GM12801 (cell line): Measurements from ENCODE around the gene APOL2.

Experiments used
- TF ChIP-seq, protein P1 (sequence below): IDR thresholded peaks from one replicate; pipeline ENCODE4 v1.5.1; 2011; ENCODE audit warnings: control low read depth; ENCODE audit not compliant: insufficient read length; ENCODE audit errors: extremely low read depth

Gene APOL2

GRCh38 chr22:36235585-36235984 lies 3.7 kb downstream of the APOL2 start:
- TF ChIP-seq, protein P1, sequence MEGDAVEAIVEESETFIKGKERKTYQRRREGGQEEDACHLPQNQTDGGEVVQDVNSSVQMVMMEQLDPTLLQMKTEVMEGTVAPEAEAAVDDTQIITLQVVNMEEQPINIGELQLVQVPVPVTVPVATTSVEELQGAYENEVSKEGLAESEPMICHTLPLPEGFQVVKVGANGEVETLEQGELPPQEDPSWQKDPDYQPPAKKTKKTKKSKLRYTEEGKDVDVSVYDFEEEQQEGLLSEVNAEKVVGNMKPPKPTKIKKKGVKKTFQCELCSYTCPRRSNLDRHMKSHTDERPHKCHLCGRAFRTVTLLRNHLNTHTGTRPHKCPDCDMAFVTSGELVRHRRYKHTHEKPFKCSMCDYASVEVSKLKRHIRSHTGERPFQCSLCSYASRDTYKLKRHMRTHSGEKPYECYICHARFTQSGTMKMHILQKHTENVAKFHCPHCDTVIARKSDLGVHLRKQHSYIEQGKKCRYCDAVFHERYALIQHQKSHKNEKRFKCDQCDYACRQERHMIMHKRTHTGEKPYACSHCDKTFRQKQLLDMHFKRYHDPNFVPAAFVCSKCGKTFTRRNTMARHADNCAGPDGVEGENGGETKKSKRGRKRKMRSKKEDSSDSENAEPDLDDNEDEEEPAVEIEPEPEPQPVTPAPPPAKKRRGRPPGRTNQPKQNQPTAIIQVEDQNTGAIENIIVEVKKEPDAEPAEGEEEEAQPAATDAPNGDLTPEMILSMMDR: no peak

GRCh38 chr22:36234919-36235318 lies 4.4 kb downstream of the APOL2 start:
- TF ChIP-seq, protein P1: no peak

- TF ChIP-seq, protein P1: no peak
Observed at GRCh38 chr22:36234213-36234612, 5.1 kb downstream of the APOL2 start.

DNA sequence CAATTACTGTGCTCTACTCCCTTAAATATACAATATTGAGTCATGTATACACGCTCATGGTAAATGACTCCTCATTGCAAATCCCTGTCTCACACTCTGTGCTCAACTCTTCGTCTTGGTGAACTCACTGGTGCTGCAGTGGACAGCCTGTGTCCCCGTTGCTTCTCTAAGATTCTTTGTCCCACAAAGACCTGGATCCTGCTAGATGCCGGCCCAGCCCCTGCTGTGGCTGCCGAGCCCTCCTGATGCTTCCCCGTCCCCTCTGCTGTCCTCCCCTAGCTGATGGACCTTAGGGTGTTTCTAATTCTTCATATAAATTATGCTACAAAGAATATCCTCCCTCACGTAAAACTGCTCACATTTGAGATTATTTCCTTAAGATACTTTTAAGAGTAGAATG lies 5.5 kb downstream of the APOL2 start:
- TF ChIP-seq, protein P1: no peak

DNA sequence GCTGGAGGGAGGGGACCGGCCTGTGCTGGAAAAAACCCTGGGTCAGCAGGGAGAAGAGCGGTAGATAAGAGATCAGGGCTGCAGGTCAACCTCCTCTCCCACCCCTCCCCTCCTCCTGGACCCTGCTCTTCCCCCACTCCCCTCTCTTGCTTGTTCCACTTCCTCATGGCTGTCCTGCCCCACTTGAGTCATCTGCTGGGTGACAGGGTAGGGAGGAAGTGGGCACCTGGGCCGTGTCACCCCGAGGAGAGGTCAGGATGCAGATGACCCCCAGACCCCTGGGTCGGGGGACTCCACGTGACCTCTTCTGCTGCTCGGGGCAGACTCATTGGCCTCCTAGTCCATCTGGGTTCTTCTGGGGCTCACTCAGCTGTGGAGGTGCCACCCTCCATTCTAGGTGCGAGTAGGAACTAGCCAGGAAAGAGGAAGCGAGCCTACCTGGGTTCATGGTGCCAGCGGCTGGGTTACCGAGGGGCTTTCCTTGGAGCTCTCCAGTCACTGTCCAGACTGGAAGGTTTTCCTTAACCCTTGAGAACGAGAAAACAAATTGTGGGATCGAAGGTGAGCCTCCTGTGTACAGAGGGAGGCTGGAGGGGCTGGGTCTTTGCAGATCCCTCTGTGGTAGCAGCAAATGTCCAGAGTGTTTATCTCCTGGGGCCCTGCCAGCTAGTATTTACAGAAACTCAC lies 6.5 kb downstream of the APOL2 start:
- TF ChIP-seq, protein P1: no peak

- TF ChIP-seq, protein P1: no peak
Observed at GRCh38 chr22:36228944-36229343, 10.4 kb downstream of the APOL2 start.

- TF ChIP-seq, protein P1: no peak
Observed at GRCh38 chr22:36227806-36228205, 11.5 kb downstream of the APOL2 start.

DNA sequence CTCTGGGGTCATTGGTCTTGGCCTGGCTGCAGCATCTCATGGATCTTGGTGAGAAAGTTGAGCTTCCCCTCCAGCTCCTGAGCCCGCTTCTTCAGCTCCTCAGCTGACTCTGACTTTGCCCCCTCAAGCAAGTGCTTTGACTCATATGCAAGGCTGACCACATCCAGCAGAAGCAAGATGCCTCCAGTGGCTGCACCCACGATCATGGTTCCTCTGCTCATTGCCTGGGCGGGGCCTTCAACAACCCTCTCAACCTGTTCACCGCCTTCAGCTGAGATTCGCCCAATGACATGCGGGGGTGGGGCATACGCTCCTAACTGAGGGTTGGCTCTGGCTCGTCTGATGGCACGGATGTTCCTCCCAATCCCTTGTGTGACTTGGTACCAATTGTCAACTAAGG lies 11.9 kb downstream of the APOL2 start:
- TF ChIP-seq, protein P1: no peak
